GM23338 (cell line): ENCODE data around the gene DHRSX. TPM values are rescaled to one million over a fixed set of nuclear protein-coding genes. Genes with fewer than 3 reads are reported as not detected.

ENCODE experiments used
- ATAC-seq: fragments of 200-7000 bp; cut with Tn5 transposase; 3 replicates; pipeline ENCODE4 v1.9.1; 2020
- DNase-seq: peaks from one replicate; pipeline ENCODE4 v3.0.0-alpha.2; 2015; ENCODE audit warnings: low spot score
- H2AFZ ChIP-seq: fragments of 200-600 bp; sonication (generic); 2 replicates; pipeline ENCODE4 v1.8.0; 2016; ENCODE audit warnings: antibody characterized with exemption, mild to moderate bottlenecking, moderate library complexity
- H3F3A ChIP-seq: fragments of 200-600 bp; sonication (generic); replicated peaks from 2 replicates; pipeline ENCODE4 v1.8.0; 2017; ENCODE audit warnings: antibody characterized with exemption, mixed run types, low read depth
- H3K27ac ChIP-seq: fragments of 200-600 bp; sonication (generic); 2 replicates; pipeline ENCODE4 v1.6.1; 2016; ENCODE audit warnings: low read depth
- H3K27me3 ChIP-seq: fragments of 200-600 bp; sonication (generic); 2 replicates; pipeline ENCODE4 v1.8.0; 2016; ENCODE audit warnings: mild to moderate bottlenecking, mixed run types, moderate library complexity; ENCODE audit not compliant: insufficient read depth
- H3K36me3 ChIP-seq: fragments of 200-600 bp; sonication (generic); 2 replicates; pipeline ENCODE4 v1.8.0; 2016; ENCODE audit warnings: mild to moderate bottlenecking; ENCODE audit not compliant: insufficient read depth
- H3K4me1 ChIP-seq: fragments of 200-600 bp; sonication (generic); 2 replicates; pipeline ENCODE4 v1.8.0; 2016; ENCODE audit warnings: mild to moderate bottlenecking, moderate library complexity; ENCODE audit not compliant: insufficient read depth
- H3K4me2 ChIP-seq: fragments of 200-600 bp; sonication (generic); 2 replicates; pipeline ENCODE4 v1.7.1; 2017; ENCODE audit warnings: mixed run types
- H3K4me3 ChIP-seq: fragments of 200-600 bp; sonication (generic); 2 replicates; pipeline ENCODE4 v1.6.1; 2016; ENCODE audit warnings: mixed run types
- H3K79me2 ChIP-seq: fragments of 200-600 bp; sonication (generic); replicated peaks from 2 replicates; pipeline ENCODE4 v1.8.0; 2017; ENCODE audit warnings: mild to moderate bottlenecking; ENCODE audit not compliant: insufficient read depth
- H3K9me2 ChIP-seq: fragments of 200-600 bp; sonication (generic); 2 replicates; pipeline ENCODE4 v1.8.0; 2017; ENCODE audit not compliant: insufficient read depth
- H4K20me1 ChIP-seq: fragments of 200-600 bp; sonication (generic); replicated peaks from 2 replicates; pipeline ENCODE4 v1.8.0; 2017; ENCODE audit warnings: mild to moderate bottlenecking; ENCODE audit not compliant: insufficient read depth
- H3K27ac Mint-ChIP-seq: 2 replicates; pipeline ENCODE4 v1.8.0; 2020; ENCODE audit warnings: inconsistent platforms, mild to moderate bottlenecking, moderate library complexity, mixed read lengths
- H3K27me3 Mint-ChIP-seq: 3 replicates; pipeline ENCODE4 v1.8.0; 2022; ENCODE audit warnings: low read depth, mild to moderate bottlenecking, moderate library complexity, mixed read lengths, inconsistent platforms; ENCODE audit not compliant: insufficient read depth, poor library complexity
- H3K36me3 Mint-ChIP-seq: 3 replicates; pipeline ENCODE4 v1.8.0; 2021; ENCODE audit warnings: low read depth, mild to moderate bottlenecking, inconsistent platforms, moderate library complexity, mixed read lengths
- H3K4me1 Mint-ChIP-seq: 3 replicates; pipeline ENCODE4 v1.8.0; 2020; ENCODE audit warnings: mild to moderate bottlenecking, inconsistent platforms, mixed read lengths
- H3K4me3 Mint-ChIP-seq: 3 replicates; pipeline ENCODE4 v1.8.0; 2021; ENCODE audit warnings: moderate library complexity, mild to moderate bottlenecking, inconsistent platforms, mixed read lengths
- H3K9me3 Mint-ChIP-seq: 3 replicates; pipeline ENCODE4 v1.8.0; 2020; ENCODE audit warnings: moderate library complexity, mild to moderate bottlenecking, inconsistent platforms, mixed read lengths
- CREB1 ChIP-seq: fragments of 250-450 bp; sonication (Bioruptor Pico); IDR thresholded peaks from 2 replicates; pipeline ENCODE4 v1.5.0; 2020; ENCODE audit warnings: low read depth, mild to moderate bottlenecking, moderate library complexity
- EZH2 ChIP-seq: fragments of 200-600 bp; sonication (generic); IDR thresholded peaks from one replicate; pipeline ENCODE4 v1.8.0; 2017; ENCODE audit warnings: antibody characterized with exemption, mild to moderate bottlenecking, low read depth; ENCODE audit not compliant: unreplicated experiment
- JUNB ChIP-seq: IDR thresholded peaks from one replicate; pipeline ENCODE4 v1.6.1; 2016; ENCODE audit warnings: antibody characterized with exemption; ENCODE audit not compliant: unreplicated experiment
- polyA plus RNA-seq: library from polyadenylated mRNA; unstranded; fragments of >200 nt; fragmentation: Nextera tagmentation; extraction: Ambion mirVana; gene quantifications from 2 replicates; pipeline ENCODE4 v1.2.1, GENCODE V29; 2016
- total RNA-seq: library from RNA; depleted of rRNA; stranded (reverse); fragments of >200 nt; shearing (Covaris generic); gene quantifications from 2 replicates; pipeline ENCODE4 v1.2.3, GENCODE V29; 2014
- TF ChIP-seq, protein P1 (sequence below): IDR thresholded peaks from 2 replicates; pipeline ENCODE4 v1.6.1; 2016; ENCODE audit warnings: antibody characterized with exemption
- TF ChIP-seq, protein P2 (sequence below): fragments of 250-450 bp; sonication (Bioruptor Pico); IDR thresholded peaks from 2 replicates; pipeline ENCODE4 v1.5.0; 2020; ENCODE audit warnings: mild to moderate bottlenecking, moderate library complexity
- TF ChIP-seq, protein P3 (sequence below): IDR thresholded peaks from one replicate; pipeline ENCODE4 v1.6.1; 2018; ENCODE audit warnings: antibody characterized with exemption; ENCODE audit not compliant: unreplicated experiment
- TF ChIP-seq, protein P4 (sequence below), 2 experiments: fragments of 200-600 bp in 1 of 2; sonication (generic) in 1 of 2; conservative IDR thresholded peaks; 2 replicates each; pipeline versions ENCODE4 v1.5.1 to v1.6.1; 2016 to 2017; ENCODE audit warnings: antibody characterized with exemption in 2 of 2, low read depth in 2 of 2, mild to moderate bottlenecking in 2 of 2, moderate library complexity in 1 of 2

The DHRSX gene
- total and polyA plus RNA-seq, 2 experiments from 2014 or later, result 33.9 to 43.0 TPM

DNA sequence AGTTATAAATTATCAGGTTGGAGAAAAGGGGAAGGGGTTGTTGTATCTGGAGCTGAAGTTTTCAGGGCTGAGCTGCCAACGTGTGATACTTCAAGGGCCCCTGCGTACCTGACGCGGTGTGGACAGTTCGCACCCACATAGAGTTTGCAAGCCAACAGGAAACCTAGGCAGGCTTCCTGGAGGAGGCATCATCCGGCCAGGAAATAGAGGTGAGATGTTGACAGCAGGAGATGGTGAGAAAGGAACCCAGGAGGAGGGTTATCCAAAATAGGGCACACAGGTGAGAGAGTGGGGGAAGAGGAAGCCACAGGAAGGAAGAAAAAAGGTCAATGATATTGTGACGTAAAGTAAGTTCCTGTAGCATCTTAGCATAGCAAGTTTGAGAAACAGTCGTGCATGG, 127.2 kb downstream of the DHRSX start:
- Histone ChIP-seq H3K4me3 (no peak overlapping the region), H3K4me1 (no peaks in the 10 kb centered on the region), H3K79me2 (no peaks in the 10 kb centered on the region), H2AFZ (no peak overlapping the region), H3K27ac (peak overlapping the region; percentile 72; the same call in 1 of the 2 replicates), H3K9me2 (no peaks in the 10 kb centered on the region), H3F3A (no peaks in the 10 kb centered on the region), H3K36me3 (no peaks in the 10 kb centered on the region; the same call in 1 of the 2 replicates), H4K20me1 (no peaks in the 10 kb centered on the region), H3K27me3 (no peaks in the 10 kb centered on the region), H3K4me2 (no peak overlapping the region)
- Mint-ChIP-seq H3K36me3 (peaks cover 52% of the 10 kb centered on the region), H3K4me3 (no peak overlapping the region), H3K4me1 (peaks cover 3% of the 10 kb centered on the region; the same call in 1 of the 3 replicates), H3K27me3 (peaks cover 1% of the 10 kb centered on the region), H3K27ac (no peak overlapping the region), H3K9me3 (peaks cover 25% of the 10 kb centered on the region)
- ATAC-seq (no peak), DNase-seq (no peak)
- TF ChIP-seq, protein P1, sequence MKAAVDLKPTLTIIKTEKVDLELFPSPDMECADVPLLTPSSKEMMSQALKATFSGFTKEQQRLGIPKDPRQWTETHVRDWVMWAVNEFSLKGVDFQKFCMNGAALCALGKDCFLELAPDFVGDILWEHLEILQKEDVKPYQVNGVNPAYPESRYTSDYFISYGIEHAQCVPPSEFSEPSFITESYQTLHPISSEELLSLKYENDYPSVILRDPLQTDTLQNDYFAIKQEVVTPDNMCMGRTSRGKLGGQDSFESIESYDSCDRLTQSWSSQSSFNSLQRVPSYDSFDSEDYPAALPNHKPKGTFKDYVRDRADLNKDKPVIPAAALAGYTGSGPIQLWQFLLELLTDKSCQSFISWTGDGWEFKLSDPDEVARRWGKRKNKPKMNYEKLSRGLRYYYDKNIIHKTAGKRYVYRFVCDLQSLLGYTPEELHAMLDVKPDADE, result no peak
- TF ChIP-seq JUNB, result no peak
- TF ChIP-seq EZH2, result no peak
- TF ChIP-seq, protein P2, sequence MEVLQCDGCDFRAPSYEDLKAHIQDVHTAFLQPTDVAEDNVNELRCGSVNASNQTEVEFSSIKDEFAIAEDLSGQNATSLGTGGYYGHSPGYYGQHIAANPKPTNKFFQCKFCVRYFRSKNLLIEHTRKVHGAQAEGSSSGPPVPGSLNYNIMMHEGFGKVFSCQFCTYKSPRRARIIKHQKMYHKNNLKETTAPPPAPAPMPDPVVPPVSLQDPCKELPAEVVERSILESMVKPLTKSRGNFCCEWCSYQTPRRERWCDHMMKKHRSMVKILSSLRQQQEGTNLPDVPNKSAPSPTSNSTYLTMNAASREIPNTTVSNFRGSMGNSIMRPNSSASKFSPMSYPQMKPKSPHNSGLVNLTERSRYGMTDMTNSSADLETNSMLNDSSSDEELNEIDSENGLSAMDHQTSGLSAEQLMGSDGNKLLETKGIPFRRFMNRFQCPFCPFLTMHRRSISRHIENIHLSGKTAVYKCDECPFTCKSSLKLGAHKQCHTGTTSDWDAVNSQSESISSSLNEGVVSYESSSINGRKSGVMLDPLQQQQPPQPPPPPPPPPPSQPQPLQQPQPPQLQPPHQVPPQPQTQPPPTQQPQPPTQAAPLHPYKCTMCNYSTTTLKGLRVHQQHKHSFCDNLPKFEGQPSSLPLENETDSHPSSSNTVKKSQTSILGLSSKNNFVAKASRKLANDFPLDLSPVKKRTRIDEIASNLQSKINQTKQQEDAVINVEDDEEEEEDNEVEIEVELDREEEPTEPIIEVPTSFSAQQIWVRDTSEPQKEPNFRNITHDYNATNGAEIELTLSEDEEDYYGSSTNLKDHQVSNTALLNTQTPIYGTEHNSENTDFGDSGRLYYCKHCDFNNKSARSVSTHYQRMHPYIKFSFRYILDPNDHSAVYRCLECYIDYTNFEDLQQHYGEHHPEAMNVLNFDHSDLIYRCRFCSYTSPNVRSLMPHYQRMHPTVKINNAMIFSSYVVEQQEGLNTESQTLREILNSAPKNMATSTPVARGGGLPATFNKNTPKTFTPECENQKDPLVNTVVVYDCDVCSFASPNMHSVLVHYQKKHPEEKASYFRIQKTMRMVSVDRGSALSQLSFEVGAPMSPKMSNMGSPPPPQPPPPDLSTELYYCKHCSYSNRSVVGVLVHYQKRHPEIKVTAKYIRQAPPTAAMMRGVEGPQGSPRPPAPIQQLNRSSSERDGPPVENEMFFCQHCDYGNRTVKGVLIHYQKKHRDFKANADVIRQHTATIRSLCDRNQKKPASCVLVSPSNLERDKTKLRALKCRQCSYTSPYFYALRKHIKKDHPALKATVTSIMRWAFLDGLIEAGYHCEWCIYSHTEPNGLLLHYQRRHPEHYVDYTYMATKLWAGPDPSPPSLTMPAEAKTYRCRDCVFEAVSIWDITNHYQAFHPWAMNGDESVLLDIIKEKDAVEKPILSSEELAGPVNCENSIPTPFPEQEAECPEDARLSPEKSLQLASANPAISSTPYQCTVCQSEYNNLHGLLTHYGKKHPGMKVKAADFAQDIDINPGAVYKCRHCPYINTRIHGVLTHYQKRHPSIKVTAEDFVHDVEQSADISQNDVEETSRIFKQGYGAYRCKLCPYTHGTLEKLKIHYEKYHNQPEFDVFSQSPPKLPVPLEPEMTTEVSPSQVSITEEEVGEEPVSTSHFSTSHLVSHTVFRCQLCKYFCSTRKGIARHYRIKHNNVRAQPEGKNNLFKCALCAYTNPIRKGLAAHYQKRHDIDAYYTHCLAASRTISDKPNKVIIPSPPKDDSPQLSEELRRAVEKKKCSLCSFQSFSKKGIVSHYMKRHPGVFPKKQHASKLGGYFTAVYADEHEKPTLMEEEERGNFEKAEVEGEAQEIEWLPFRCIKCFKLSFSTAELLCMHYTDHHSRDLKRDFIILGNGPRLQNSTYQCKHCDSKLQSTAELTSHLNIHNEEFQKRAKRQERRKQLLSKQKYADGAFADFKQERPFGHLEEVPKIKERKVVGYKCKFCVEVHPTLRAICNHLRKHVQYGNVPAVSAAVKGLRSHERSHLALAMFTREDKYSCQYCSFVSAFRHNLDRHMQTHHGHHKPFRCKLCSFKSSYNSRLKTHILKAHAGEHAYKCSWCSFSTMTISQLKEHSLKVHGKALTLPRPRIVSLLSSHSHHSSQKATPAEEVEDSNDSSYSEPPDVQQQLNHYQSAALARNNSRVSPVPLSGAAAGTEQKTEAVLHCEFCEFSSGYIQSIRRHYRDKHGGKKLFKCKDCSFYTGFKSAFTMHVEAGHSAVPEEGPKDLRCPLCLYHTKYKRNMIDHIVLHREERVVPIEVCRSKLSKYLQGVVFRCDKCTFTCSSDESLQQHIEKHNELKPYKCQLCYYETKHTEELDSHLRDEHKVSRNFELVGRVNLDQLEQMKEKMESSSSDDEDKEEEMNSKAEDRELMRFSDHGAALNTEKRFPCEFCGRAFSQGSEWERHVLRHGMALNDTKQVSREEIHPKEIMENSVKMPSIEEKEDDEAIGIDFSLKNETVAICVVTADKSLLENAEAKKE, result no peak
- TF ChIP-seq, protein P3, sequence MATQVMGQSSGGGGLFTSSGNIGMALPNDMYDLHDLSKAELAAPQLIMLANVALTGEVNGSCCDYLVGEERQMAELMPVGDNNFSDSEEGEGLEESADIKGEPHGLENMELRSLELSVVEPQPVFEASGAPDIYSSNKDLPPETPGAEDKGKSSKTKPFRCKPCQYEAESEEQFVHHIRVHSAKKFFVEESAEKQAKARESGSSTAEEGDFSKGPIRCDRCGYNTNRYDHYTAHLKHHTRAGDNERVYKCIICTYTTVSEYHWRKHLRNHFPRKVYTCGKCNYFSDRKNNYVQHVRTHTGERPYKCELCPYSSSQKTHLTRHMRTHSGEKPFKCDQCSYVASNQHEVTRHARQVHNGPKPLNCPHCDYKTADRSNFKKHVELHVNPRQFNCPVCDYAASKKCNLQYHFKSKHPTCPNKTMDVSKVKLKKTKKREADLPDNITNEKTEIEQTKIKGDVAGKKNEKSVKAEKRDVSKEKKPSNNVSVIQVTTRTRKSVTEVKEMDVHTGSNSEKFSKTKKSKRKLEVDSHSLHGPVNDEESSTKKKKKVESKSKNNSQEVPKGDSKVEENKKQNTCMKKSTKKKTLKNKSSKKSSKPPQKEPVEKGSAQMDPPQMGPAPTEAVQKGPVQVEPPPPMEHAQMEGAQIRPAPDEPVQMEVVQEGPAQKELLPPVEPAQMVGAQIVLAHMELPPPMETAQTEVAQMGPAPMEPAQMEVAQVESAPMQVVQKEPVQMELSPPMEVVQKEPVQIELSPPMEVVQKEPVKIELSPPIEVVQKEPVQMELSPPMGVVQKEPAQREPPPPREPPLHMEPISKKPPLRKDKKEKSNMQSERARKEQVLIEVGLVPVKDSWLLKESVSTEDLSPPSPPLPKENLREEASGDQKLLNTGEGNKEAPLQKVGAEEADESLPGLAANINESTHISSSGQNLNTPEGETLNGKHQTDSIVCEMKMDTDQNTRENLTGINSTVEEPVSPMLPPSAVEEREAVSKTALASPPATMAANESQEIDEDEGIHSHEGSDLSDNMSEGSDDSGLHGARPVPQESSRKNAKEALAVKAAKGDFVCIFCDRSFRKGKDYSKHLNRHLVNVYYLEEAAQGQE, result no peak
- TF ChIP-seq CREB1 (CRISPR knock-in tag), result no peak
- TF ChIP-seq, protein P4, sequence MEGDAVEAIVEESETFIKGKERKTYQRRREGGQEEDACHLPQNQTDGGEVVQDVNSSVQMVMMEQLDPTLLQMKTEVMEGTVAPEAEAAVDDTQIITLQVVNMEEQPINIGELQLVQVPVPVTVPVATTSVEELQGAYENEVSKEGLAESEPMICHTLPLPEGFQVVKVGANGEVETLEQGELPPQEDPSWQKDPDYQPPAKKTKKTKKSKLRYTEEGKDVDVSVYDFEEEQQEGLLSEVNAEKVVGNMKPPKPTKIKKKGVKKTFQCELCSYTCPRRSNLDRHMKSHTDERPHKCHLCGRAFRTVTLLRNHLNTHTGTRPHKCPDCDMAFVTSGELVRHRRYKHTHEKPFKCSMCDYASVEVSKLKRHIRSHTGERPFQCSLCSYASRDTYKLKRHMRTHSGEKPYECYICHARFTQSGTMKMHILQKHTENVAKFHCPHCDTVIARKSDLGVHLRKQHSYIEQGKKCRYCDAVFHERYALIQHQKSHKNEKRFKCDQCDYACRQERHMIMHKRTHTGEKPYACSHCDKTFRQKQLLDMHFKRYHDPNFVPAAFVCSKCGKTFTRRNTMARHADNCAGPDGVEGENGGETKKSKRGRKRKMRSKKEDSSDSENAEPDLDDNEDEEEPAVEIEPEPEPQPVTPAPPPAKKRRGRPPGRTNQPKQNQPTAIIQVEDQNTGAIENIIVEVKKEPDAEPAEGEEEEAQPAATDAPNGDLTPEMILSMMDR (conservative IDR thresholded peaks at IDR 0.05; ENCODE audit: low read depth in 2 of 2), result no peak
